HepG2 (cell line): ENCODE measurements around the gene TREH. TPM values are rescaled to one million over a fixed set of nuclear protein-coding genes. Genes with fewer than 3 reads are reported as not detected.

ENCODE experiments used
- ATAC-seq: fragments of 200-7000 bp; cut with Tn5 transposase; 3 replicates; pipeline ENCODE4 v1.9.1; 2020; ENCODE audit warnings: mild to moderate bottlenecking, moderate library complexity
- BruUV-seq: library from RNA; stranded (reverse); fragments of 400-500 nt; replicated peaks from 2 replicates; lab custom pipeline; 2021; lab: Mats Ljungman, UMichigan
- CTCF ChIA-PET: fragments of 300-600 bp; formaldehyde crosslinking; extraction: SDS; loops from one replicate; lab custom pipeline; 2021; ENCODE audit warnings: low total read pairs, inconsistent platforms, low intra/inter-chr PET ratio; lab: Yijun Ruan, JAX
- POLR2A ChIA-PET: fragments of 350-600 bp; sonication (Branson Sonifier 250); formaldehyde crosslinking; loops from one replicate; lab custom pipeline; 2020; ENCODE audit warnings: antibody characterized with exemption, inconsistent platforms; lab: Yijun Ruan, JAX
- DNase-seq: peaks from one replicate; pipeline ENCODE4 v3.0.0-alpha.2; 2015; ENCODE audit warnings: low spot score
- FAIRE-seq: peaks from 3 replicates; lab custom pipeline; 2011; peaks lifted over from hg19 to GRCh38; lab: Jason Lieb, UNC
- H2AFZ ChIP-seq: one replicate; pipeline ENCODE4 v1.6.1; 2011; ENCODE audit warnings: low read length, inconsistent platforms
- H3K27ac ChIP-seq: fragments of 300-600 bp; 3 replicates; pipeline ENCODE4 v1.8.0; 2011; ENCODE audit warnings: mixed run types, mild to moderate bottlenecking, mixed read lengths, low read length, inconsistent platforms; ENCODE audit not compliant: insufficient read depth; ENCODE audit errors: extremely low read length
- H3K27me3 ChIP-seq, 2 experiments: fragments of 200-600 bp in 1 of 2; 2 replicates in 1 of 2; 3 replicates in 1 of 2; pipeline versions ENCODE4 v1.6.0 to v1.8.0; 2011; ENCODE audit warnings: low read length in 2 of 2, mild to moderate bottlenecking in 2 of 2, moderate library complexity in 2 of 2, inconsistent platforms in 1 of 2; ENCODE audit not compliant: insufficient read depth in 2 of 2, control insufficient read depth in 1 of 2
- H3K36me3 ChIP-seq, 2 experiments: fragments of 200-600 bp in 1 of 2; replicated peaks in 1 of 2; 2 replicates in 1 of 2; 3 replicates in 1 of 2; pipeline versions ENCODE4 v1.5.1 to v1.8.0; 2011; ENCODE audit warnings: low read length in 2 of 2, inconsistent platforms in 1 of 2; ENCODE audit not compliant: insufficient read depth in 2 of 2, control insufficient read depth in 1 of 2
- H3K4me1 ChIP-seq: 2 replicates; pipeline ENCODE4 v1.5.1; 2012; ENCODE audit warnings: low read length, inconsistent platforms; ENCODE audit not compliant: insufficient read depth
- H3K4me2 ChIP-seq: 2 replicates; pipeline ENCODE4 v1.6.0; 2011; ENCODE audit warnings: low read depth, low read length, inconsistent platforms
- H3K4me3 ChIP-seq, 3 experiments: fragments of 200-600 bp in 1 of 3; sonication (generic), shearing (Covaris generic) in 1 of 3; replicated peaks in 1 of 3; 2 replicates each; pipeline ENCODE4 v1.5.1; 2011 to 2016; ENCODE audit warnings: low read length in 3 of 3, inconsistent platforms in 2 of 3, low read depth in 2 of 3, mild to moderate bottlenecking in 2 of 3, control low read depth in 1 of 3, mixed read lengths in 1 of 3; ENCODE audit not compliant: insufficient read depth in 1 of 3
- H3K79me2 ChIP-seq: one replicate; pipeline ENCODE4 v1.6.1; 2011; ENCODE audit warnings: low read length, inconsistent platforms; ENCODE audit not compliant: insufficient read depth
- H3K9ac ChIP-seq: 2 replicates; pipeline ENCODE4 v1.6.0; 2011; ENCODE audit warnings: mild to moderate bottlenecking, low read depth, low read length, inconsistent platforms; ENCODE audit not compliant: insufficient read depth
- H3K9me3 ChIP-seq: 2 replicates; pipeline ENCODE4 v1.5.1; 2012; ENCODE audit warnings: mild to moderate bottlenecking, low read length
- H4K20me1 ChIP-seq: 2 replicates; pipeline ENCODE4 v1.6.0; 2011; ENCODE audit warnings: inconsistent platforms, mild to moderate bottlenecking, low read length, moderate library complexity; ENCODE audit not compliant: insufficient read depth
- ARID2 ChIP-seq: sonication (generic); formaldehyde crosslinking; IDR thresholded peaks from 2 replicates; pipeline ENCODE4 v1.8.1; 2022; ENCODE audit warnings: mild to moderate bottlenecking, missing genetic modification reagents, borderline replicate concordance
- U2AF1 ChIP-seq: fragments of 200-400 bp; formaldehyde crosslinking; optimal IDR thresholded peaks from 2 replicates; pipeline ENCODE3; 2017; ENCODE audit warnings: mild to moderate bottlenecking, low read depth, low read length
- ZFX ChIP-seq: sonication (generic); formaldehyde crosslinking; IDR thresholded peaks from 2 replicates; pipeline ENCODE4 v1.4.0; 2020; ENCODE audit warnings: mild to moderate bottlenecking, low read depth, missing genetic modification reagents, moderate library complexity
- ZNF205 ChIP-seq: IDR thresholded peaks from 2 replicates; pipeline ENCODE4 v1.6.1; 2018; ENCODE audit warnings: missing biosample characterization, missing genetic modification reagents
- ZNF382 ChIP-seq: sonication (generic); formaldehyde crosslinking; IDR thresholded peaks from 2 replicates; pipeline ENCODE4 v1.5.0; 2020; ENCODE audit warnings: missing genetic modification reagents, mild to moderate bottlenecking, borderline replicate concordance
- ZNF790 ChIP-seq: sonication (generic); formaldehyde crosslinking; IDR thresholded peaks from 2 replicates; pipeline ENCODE4 v1.8.0; 2022; ENCODE audit warnings: missing genetic modification reagents, mild to moderate bottlenecking, borderline replicate concordance
- WGBS: methylation state at CpG from one replicate; pipeline ENCODE4 v1.1.6; 2017; ENCODE audit warnings: low lambda C conversion rate; 5-methylcytosine and 5-hydroxymethylcytosine counted together
- in situ Hi-C: cut with HindIII; loops from 2 replicates; pipeline ENCODE4 v1.10.0; 2017; ENCODE audit warnings: low pct_unique_long_range_greater_than_20kb; ENCODE audit not compliant: extremely low pct_ligation_motif_present
- intact Hi-C: fragments of 100-400 bp; cut with micrococcal nuclease; formaldehyde crosslinking; loops from one replicate; pipeline ENCODE4 v1.10.0; 2022; ENCODE audit not compliant: unreplicated experiment
- polyA plus RNA-seq, 8 experiments: library from polyadenylated mRNA; depleted of rRNA in 3 of 8; stranded (reverse) in 7 of 8; unstranded in 1 of 8; fragments of >200 nt; fragmentation: Illumina TruSeq in 4 of 8; extraction: Trizol in 4 of 8; gene quantifications; 2 replicates each; pipeline versions ENCODE4 v1.2.1 to v1.2.3, GENCODE V29; 2011 to 2016; ENCODE audit warnings: low read depth in 4 of 8, missing spikeins in 1 of 8, mixed read lengths in 1 of 8; ENCODE audit not compliant: insufficient read depth in 1 of 8
- total RNA-seq, 5 experiments: library from RNA; depleted of rRNA; stranded (reverse); fragments of >200 nt; fragmentation: Illumina TruSeq; extraction: Trizol; gene quantifications; 2 replicates each; pipeline ENCODE4 v1.2.3, GENCODE V29; 2016; ENCODE audit warnings: low read depth in 1 of 5
- TF ChIP-seq, protein P1 (sequence below): sonication (generic); formaldehyde crosslinking; IDR thresholded peaks from 2 replicates; pipeline ENCODE4 v1.4.0; 2020; ENCODE audit warnings: missing genetic modification reagents, mild to moderate bottlenecking, borderline replicate concordance
- TF ChIP-seq, protein P2 (sequence below): sonication (generic); formaldehyde crosslinking; conservative IDR thresholded peaks from 2 replicates; pipeline ENCODE4 v1.4.0; 2020; ENCODE audit warnings: missing genetic modification reagents
- TF ChIP-seq, protein P3 (sequence below): sonication (generic); formaldehyde crosslinking; IDR thresholded peaks from 2 replicates; pipeline ENCODE4 v1.9.0; 2021; ENCODE audit warnings: missing genetic modification reagents, borderline replicate concordance

Gene TREH
- total and polyA plus RNA-seq, 2 of the 13 experiments (the other 11 are each of a cell fraction or from before 2014, with no cell fraction given) = 0.53 to 0.86 TPM

DNA sequence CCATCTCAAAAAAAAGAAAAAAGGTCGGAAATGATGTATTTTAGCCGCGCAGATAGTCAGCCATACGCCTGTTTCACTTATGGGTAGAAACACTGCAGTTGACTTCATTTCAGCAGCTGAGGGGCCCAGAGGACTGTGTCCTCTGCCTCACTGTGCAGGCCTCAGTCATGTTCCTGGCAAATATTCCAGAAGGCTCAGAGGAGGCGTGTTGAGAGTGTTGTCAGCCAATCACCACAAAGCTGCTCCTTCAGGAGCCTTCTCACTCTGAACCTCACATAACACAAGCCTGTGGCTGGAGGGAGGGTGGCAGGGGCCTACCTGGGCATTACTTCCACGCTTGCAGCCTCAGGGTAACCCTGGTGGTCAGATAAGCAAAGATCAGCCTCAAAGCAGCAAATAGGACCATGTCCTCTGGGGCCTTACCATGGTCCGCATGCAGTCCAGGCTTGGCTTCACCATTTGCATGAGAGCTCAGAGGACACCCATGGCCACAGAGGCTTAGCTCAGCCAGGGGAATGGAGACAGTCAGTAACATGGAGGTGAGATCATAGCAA, 17.3 kb upstream of the TREH start (continued):
- TF ChIP-seq, protein P1, sequence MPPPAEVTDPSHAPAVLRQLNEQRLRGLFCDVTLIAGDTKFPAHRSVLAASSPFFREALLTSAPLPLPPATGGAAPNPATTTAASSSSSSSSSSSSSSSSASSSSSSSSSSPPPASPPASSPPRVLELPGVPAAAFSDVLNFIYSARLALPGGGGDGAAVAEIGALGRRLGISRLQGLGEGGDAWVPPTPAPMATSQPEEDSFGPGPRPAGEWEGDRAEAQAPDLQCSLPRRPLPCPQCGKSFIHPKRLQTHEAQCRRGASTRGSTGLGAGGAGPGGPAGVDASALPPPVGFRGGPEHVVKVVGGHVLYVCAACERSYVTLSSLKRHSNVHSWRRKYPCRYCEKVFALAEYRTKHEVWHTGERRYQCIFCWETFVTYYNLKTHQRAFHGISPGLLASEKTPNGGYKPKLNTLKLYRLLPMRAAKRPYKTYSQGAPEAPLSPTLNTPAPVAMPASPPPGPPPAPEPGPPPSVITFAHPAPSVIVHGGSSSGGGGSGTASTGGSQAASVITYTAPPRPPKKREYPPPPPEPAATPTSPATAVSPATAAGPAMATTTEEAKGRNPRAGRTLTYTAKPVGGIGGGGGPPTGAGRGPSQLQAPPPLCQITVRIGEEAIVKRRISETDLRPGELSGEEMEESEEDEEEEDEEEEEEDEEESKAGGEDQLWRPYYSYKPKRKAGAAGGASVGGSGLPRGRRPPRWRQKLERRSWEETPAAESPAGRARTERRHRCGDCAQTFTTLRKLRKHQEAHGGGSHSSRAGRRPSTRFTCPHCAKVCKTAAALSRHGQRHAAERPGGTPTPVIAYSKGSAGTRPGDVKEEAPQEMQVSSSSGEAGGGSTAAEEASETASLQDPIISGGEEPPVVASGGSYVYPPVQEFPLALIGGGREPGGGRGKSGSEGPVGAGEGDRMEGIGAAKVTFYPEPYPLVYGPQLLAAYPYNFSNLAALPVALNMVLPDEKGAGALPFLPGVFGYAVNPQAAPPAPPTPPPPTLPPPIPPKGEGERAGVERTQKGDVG = no peak
- peak; percentile 66 for TF ChIP-seq ZFX (CRISPR knock-in tag)

DNA sequence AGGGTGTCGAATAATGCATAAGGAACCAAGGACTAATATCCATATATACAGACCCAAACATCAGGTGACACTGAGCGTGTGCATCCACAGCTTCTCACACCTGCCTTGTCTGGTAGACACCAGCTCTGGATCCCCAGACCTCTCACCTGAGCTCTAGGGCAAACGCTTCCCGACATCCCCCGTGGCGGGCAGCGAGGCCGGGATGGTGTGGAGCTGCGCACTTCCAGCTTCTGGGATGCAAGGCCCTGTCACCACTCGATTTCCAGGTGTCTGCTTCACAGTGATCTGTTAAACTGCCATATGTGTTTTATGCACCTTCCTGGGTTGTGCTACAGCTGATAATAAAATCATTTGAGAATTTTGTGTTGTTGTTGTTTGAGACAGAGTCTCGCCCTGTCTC, 15.3 kb upstream of the TREH start:
- POLR2A ChIA-PET = no interaction called here
- FAIRE-seq = no peak

More for the DNA sequence above, 15.3 kb upstream of the TREH start:
- intact Hi-C loops = loop anchor here (10.0 kb wide), 1 partner anchor 50 kb away; no protein-coding TSS in a partner anchor
- no peaks in the 10 kb centered on the region for H3K36me3 ChIP-seq
- no peaks in the 10 kb centered on the region for H4K20me1 ChIP-seq
- no TSS peak for BruUV-seq
- WGBS = 75% methylated on average over 9 of the region's 11 CpGs
- H3K79me2 ChIP-seq = no peaks in the 10 kb centered on the region
- no peak overlapping the region for H3K4me2 ChIP-seq
- CTCF ChIA-PET = no interaction called here
- in situ Hi-C loops = loop anchor here (5.0 kb wide), 1 partner anchor 263 kb away; the partner anchor contains the start of gene UPK2
- H3K9me3 ChIP-seq = no peaks in the 10 kb centered on the region
- DNase-seq = no peak
- TF ChIP-seq ZNF790 = no peak
- TF ChIP-seq, protein P2, sequence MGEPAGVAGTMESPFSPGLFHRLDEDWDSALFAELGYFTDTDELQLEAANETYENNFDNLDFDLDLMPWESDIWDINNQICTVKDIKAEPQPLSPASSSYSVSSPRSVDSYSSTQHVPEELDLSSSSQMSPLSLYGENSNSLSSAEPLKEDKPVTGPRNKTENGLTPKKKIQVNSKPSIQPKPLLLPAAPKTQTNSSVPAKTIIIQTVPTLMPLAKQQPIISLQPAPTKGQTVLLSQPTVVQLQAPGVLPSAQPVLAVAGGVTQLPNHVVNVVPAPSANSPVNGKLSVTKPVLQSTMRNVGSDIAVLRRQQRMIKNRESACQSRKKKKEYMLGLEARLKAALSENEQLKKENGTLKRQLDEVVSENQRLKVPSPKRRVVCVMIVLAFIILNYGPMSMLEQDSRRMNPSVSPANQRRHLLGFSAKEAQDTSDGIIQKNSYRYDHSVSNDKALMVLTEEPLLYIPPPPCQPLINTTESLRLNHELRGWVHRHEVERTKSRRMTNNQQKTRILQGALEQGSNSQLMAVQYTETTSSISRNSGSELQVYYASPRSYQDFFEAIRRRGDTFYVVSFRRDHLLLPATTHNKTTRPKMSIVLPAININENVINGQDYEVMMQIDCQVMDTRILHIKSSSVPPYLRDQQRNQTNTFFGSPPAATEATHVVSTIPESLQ (CRISPR knock-in tag) = no peak
- TF ChIP-seq ARID2 (CRISPR knock-in tag) = no peak
- TF ChIP-seq, protein P3, sequence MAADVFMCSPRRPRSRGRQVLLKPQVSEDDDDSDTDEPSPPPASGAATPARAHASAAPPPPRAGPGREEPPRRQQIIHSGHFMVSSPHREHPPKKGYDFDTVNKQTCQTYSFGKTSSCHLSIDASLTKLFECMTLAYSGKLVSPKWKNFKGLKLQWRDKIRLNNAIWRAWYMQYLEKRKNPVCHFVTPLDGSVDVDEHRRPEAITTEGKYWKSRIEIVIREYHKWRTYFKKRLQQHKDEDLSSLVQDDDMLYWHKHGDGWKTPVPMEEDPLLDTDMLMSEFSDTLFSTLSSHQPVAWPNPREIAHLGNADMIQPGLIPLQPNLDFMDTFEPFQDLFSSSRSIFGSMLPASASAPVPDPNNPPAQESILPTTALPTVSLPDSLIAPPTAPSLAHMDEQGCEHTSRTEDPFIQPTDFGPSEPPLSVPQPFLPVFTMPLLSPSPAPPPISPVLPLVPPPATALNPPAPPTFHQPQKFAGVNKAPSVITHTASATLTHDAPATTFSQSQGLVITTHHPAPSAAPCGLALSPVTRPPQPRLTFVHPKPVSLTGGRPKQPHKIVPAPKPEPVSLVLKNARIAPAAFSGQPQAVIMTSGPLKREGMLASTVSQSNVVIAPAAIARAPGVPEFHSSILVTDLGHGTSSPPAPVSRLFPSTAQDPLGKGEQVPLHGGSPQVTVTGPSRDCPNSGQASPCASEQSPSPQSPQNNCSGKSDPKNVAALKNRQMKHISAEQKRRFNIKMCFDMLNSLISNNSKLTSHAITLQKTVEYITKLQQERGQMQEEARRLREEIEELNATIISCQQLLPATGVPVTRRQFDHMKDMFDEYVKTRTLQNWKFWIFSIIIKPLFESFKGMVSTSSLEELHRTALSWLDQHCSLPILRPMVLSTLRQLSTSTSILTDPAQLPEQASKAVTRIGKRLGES (CRISPR knock-in tag) = no peak
- no peak for TF ChIP-seq ZNF382 (CRISPR knock-in tag)
- no peak for TF ChIP-seq U2AF1
- TF ChIP-seq ZNF205 (CRISPR knock-in tag) = no peak
- no peak overlapping the region for H2AFZ ChIP-seq
- H3K4me1 ChIP-seq = peaks cover 50% of the 10 kb centered on the region
- H3K4me3 ChIP-seq = no peak overlapping the region
- H3K27me3 ChIP-seq = peaks cover 0 to 6% of the 10 kb centered on the region in 2 experiments; a peak in 2 of 5 replicates
- ATAC-seq = no peak
- H3K9ac ChIP-seq = no peak overlapping the region
- H3K27ac ChIP-seq = no peak overlapping the region
